Neural progenitor cell (in vitro differentiated cells): Measurements from ENCODE around the gene GRHL1. TPM values are rescaled to one million over a fixed set of nuclear protein-coding genes. Genes with fewer than 3 reads are reported as not detected.
A peak's percentile ranks its signal among the peaks of the same experiment; 100 is the strongest.

Source experiments
- DNase-seq: peaks from one replicate; pipeline ENCODE4 v3.0.0-alpha.2; 2016; ENCODE audit warnings: low spot score
- H2AFZ ChIP-seq: fragments of 200-600 bp; sonication (generic); replicated peaks from 2 replicates; pipeline ENCODE4 v1.6.1; 2016; ENCODE audit warnings: antibody characterized with exemption
- H3F3A ChIP-seq: fragments of 200-600 bp; sonication (generic); 2 replicates; pipeline ENCODE4 v1.6.1; 2016; ENCODE audit warnings: antibody characterized with exemption, low read depth
- H3K27ac ChIP-seq: fragments of 200-600 bp; sonication (generic); 2 replicates; pipeline ENCODE4 v1.5.1; 2016; ENCODE audit warnings: mild to moderate bottlenecking
- H3K27me3 ChIP-seq: fragments of 200-600 bp; sonication (generic); 2 replicates; pipeline ENCODE4 v1.6.1; 2016; ENCODE audit warnings: mild to moderate bottlenecking, moderate library complexity
- H3K36me3 ChIP-seq: fragments of 200-600 bp; sonication (generic); 2 replicates; pipeline ENCODE4 v1.5.1; 2016
- H3K4me1 ChIP-seq: fragments of 200-600 bp; sonication (generic); 2 replicates; pipeline ENCODE4 v1.6.1; 2016; ENCODE audit warnings: mixed run types
- H3K4me2 ChIP-seq: fragments of 200-600 bp; sonication (generic); 2 replicates; pipeline ENCODE4 v1.6.1; 2016
- H3K4me3 ChIP-seq: fragments of 200-600 bp; sonication (generic); 2 replicates; pipeline ENCODE4 v1.5.1; 2016
- H3K79me2 ChIP-seq: fragments of 200-600 bp; sonication (generic); 2 replicates; pipeline ENCODE4 v1.6.1; 2016; ENCODE audit warnings: low read depth
- H3K9ac ChIP-seq: fragments of 200-600 bp; sonication (generic); 2 replicates; pipeline ENCODE4 v1.6.1; 2016
- H3K9me3 ChIP-seq: fragments of 200-600 bp; sonication (generic); 2 replicates; pipeline ENCODE4 v1.5.1; 2016; ENCODE audit warnings: low read depth
- H4K20me1 ChIP-seq: fragments of 200-600 bp; sonication (generic); 2 replicates; pipeline ENCODE4 v1.6.1; 2016; ENCODE audit warnings: low read depth
- H3K27ac Mint-ChIP-seq: 3 replicates; pipeline ENCODE4 v1.8.0; 2021; ENCODE audit warnings: mixed read lengths
- H3K27me3 Mint-ChIP-seq: 2 replicates; pipeline ENCODE4 v1.8.0; 2022; ENCODE audit warnings: low read depth, mild to moderate bottlenecking, inconsistent platforms, moderate library complexity, mixed read lengths; ENCODE audit not compliant: insufficient read depth
- H3K36me3 Mint-ChIP-seq: 3 replicates; pipeline ENCODE4 v1.8.0; 2021; ENCODE audit warnings: mixed read lengths
- H3K4me1 Mint-ChIP-seq: 3 replicates; pipeline ENCODE4 v1.8.0; 2021; ENCODE audit warnings: mixed read lengths
- H3K4me3 Mint-ChIP-seq: 3 replicates; pipeline ENCODE4 v1.8.0; 2021; ENCODE audit warnings: mild to moderate bottlenecking, moderate library complexity, mixed read lengths
- H3K9me3 Mint-ChIP-seq: 3 replicates; pipeline ENCODE4 v1.8.0; 2020; ENCODE audit warnings: mixed read lengths
- CTCF ChIP-seq: fragments of 200-600 bp; sonication (generic); IDR thresholded peaks from 2 replicates; pipeline ENCODE4 v1.5.1; 2017; ENCODE audit warnings: antibody characterized with exemption, mild to moderate bottlenecking
- EZH2 ChIP-seq: fragments of 200-600 bp; sonication (generic); IDR thresholded peaks from 2 replicates; pipeline ENCODE4 v1.6.1; 2017; ENCODE audit warnings: antibody characterized with exemption, mild to moderate bottlenecking, moderate library complexity
- EZH2phosphoT487 ChIP-seq: fragments of 200-600 bp; sonication (generic); IDR thresholded peaks from 2 replicates; pipeline ENCODE4 v1.6.1; 2017; ENCODE audit warnings: antibody characterized with exemption
- total RNA-seq: library from RNA; depleted of rRNA; stranded (reverse); fragments of >200 nt; gene quantifications from 2 replicates; pipeline ENCODE4 v1.2.3, GENCODE V29; 2015; ENCODE audit warnings: low replicate concordance

Gene GRHL1
- total RNA-seq, 1 donor from 2014 or later: 5.8 TPM

DNA sequence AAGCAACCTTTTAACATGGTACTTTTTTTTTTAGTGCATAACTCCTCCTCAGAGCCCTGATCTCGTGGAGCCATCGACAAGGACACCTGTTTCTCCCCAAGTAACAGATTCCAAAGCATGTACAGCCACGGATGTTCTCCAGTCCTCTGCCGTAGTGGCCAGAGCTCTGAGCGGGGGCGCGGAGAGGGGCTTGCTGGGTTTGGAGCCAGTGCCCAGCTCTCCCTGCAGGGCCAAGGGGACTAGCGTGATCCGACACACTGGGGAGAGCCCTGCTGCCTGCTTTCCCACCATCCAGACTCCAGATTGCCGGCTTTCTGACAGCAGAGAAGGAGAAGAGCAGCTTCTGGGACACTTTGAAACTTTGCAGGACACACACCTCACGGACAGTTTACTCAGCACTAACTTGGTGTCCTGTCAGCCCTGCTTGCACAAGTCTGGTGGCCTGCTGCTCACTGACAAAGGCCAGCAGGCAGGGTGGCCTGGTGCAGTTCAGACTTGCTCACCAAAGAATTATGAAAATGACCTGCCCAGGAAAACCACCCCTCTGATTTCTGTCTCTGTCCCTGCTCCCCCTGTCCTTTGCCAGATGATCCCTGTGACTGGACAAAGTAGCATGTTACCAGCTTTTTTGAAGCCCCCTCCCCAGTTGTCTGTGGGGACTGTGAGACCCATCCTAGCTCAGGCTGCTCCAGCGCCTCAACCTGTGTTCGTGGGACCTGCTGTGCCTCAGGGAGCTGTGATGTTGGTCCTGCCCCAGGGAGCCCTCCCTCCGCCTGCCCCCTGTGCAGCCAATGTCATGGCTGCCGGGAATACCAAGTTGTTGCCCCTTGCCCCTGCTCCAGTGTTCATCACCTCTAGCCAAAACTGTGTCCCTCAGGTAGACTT is 96.4 kb downstream of the GRHL1 start:
- H3K27me3 Mint-ChIP-seq: peaks cover 3% of the 10 kb centered on the region
- no peak overlapping the region for H3K4me2 ChIP-seq
- no peaks in the 10 kb centered on the region for H3K79me2 ChIP-seq
- no peak overlapping the region for H3K4me3 ChIP-seq
- no peak overlapping the region for H3K9ac ChIP-seq
- TF ChIP-seq CTCF: no peak
- TF ChIP-seq EZH2phosphoT487: no peak
- TF ChIP-seq EZH2: no peak
- H3K36me3 Mint-ChIP-seq: peaks cover 29% of the 10 kb centered on the region
- H3K27ac Mint-ChIP-seq: no peak overlapping the region
- H3K9me3 ChIP-seq: peaks cover 5% of the 10 kb centered on the region
- H3K4me1 ChIP-seq: no peaks in the 10 kb centered on the region
- H4K20me1 ChIP-seq: peaks cover 15% of the 10 kb centered on the region
- H3K27me3 ChIP-seq: peaks cover 9% of the 10 kb centered on the region
- H3K4me1 Mint-ChIP-seq: peaks cover 22% of the 10 kb centered on the region
- no peaks in the 10 kb centered on the region for H3K36me3 ChIP-seq
- no peak overlapping the region for H2AFZ ChIP-seq
- H3F3A ChIP-seq: peaks cover 21% of the 10 kb centered on the region
- H3K27ac ChIP-seq: no peak overlapping the region
- H3K4me3 Mint-ChIP-seq: no peak overlapping the region
- no peak for DNase-seq
- H3K9me3 Mint-ChIP-seq: no peaks in the 10 kb centered on the region

DNA sequence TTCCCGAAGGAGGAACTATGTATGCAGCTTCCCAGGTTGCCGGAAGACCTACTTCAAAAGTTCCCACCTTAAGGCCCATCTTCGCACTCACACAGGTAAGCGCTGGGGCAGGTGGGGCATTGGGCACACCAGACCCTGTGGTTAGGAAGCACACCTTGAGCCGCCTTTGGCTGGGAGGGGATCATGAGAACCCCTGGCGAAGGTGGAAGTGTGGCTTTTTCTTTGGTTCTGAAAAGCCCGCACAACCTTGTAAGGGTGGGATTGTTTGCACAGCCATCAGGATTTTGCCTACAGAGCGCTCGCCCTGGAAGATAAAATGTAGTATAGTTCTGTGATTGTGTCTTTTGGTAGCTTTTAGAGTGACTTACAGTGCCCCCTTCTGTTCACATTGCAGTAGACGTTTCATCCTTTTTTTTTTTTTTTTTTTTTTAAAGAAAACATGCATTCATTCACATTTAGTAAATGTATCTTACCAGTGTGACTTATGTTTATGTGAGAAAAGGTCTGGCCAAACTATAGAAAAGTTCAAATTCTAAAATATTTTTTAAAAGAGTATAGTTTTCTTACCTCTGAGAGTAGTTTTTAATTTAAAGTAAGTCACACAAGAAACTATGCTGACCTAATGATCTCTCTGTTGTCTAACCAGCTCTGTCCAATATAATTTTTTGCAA is 97.1 kb downstream of the GRHL1 start:
- Histone ChIP-seq H3K79me2 (no peaks in the 10 kb centered on the region), H4K20me1 (peaks cover 15% of the 10 kb centered on the region), H3K4me3 (no peak overlapping the region), H3F3A (peaks cover 20% of the 10 kb centered on the region), H3K4me1 (no peaks in the 10 kb centered on the region), H3K27ac (no peak overlapping the region), H3K4me2 (no peak overlapping the region), H3K27me3 (peaks cover 8% of the 10 kb centered on the region), H2AFZ (no peak overlapping the region), H3K9ac (no peak overlapping the region), H3K36me3 (no peaks in the 10 kb centered on the region), H3K9me3 (peaks cover 5% of the 10 kb centered on the region)
- peaks cover 3% of the 10 kb centered on the region for H3K27me3 Mint-ChIP-seq
- H3K4me1 Mint-ChIP-seq: peaks cover 22% of the 10 kb centered on the region
- no peaks in the 10 kb centered on the region for H3K9me3 Mint-ChIP-seq
- H3K27ac Mint-ChIP-seq: no peak overlapping the region
- H3K4me3 Mint-ChIP-seq: no peak overlapping the region
- DNase-seq: peak; percentile 67
- H3K36me3 Mint-ChIP-seq: peaks cover 34% of the 10 kb centered on the region
- TF ChIP-seq CTCF (peak; percentile 73), EZH2phosphoT487 (no peak)

Other genes with a start within 250 kb of the GRHL1 start
- 53.8 and 86.3 TPM in 2 replicates for gene TAF1B, start 108.2 kb upstream of the GRHL1 start, total RNA-seq
- gene KLF11, start 91.9 kb downstream of the GRHL1 start, total RNA-seq: 9.6 and 9.7 TPM in 2 replicates
- 0.56 TPM in 1 of 2 replicates, not detected in the other for gene CYS1, start 128.7 kb downstream of the GRHL1 start, total RNA-seq
- 62.1 and 66.0 TPM in 2 replicates for gene RRM2, start 171.0 kb downstream of the GRHL1 start, total RNA-seq